Testis (tissue), 3 donors: ENCODE results near the gene EZR. TPM values are rescaled to one million over a fixed set of nuclear protein-coding genes. Genes with fewer than 3 reads are reported as not detected.

Source experiments
- DNase-seq: peaks from one replicate; pipeline ENCODE4 v3.0.0-alpha.2; 2019
- H3K27ac ChIP-seq, 2 donors: fragments of 200-600 bp; sonication (generic); one replicate each; pipeline ENCODE4 v1.5.1; 2019
- H3K27me3 ChIP-seq: fragments of 200-600 bp; sonication (generic); one replicate; pipeline ENCODE4 v1.5.1; 2019
- H3K36me3 ChIP-seq: fragments of 200-600 bp; sonication (generic); one replicate; pipeline ENCODE4 v1.5.1; 2017; ENCODE audit warnings: low read depth; ENCODE audit errors: missing control alignments
- H3K4me1 ChIP-seq: fragments of 200-600 bp; sonication (generic); one replicate; pipeline ENCODE4 v1.5.1; 2019
- H3K4me3 ChIP-seq, 2 donors: fragments of 200-600 bp; sonication (generic); one replicate each; pipeline ENCODE4 v1.5.1; 2017 to 2019
- H3K9me3 ChIP-seq: fragments of 200-600 bp; sonication (generic); one replicate; pipeline ENCODE4 v1.5.1; 2017
- POLR2A ChIP-seq: fragments of 450-650 bp; IDR thresholded peaks from one replicate; pipeline ENCODE4 v1.6.1; 2017; ENCODE audit warnings: antibody characterized with exemption, mild to moderate bottlenecking, moderate library complexity
- WGBS, 2 donors: methylation state at CpG; one replicate each; pipeline ENCODE4 v1.1.5; 2018; 5-methylcytosine and 5-hydroxymethylcytosine counted together
- intact Hi-C: fragments of 100-400 bp; cut with DNase I; formaldehyde crosslinking; loops from one replicate; pipeline ENCODE4 v1.15.1; 2023; ENCODE audit warnings: low total_unique reads
- polyA plus RNA-seq: library from polyadenylated mRNA; stranded (reverse); fragments of 350-450 nt; fragmentation: Illumina TruSeq; extraction: RNeasy Lipid Tissue Mini Kit (QIAGEN cat#74804); gene quantifications from one replicate; pipeline ENCODE4 v1.2.3, GENCODE V29; 2014; ENCODE audit warnings: low read depth, low replicate concordance; ENCODE audit not compliant: insufficient read depth
- total RNA-seq, 2 donors: library from RNA; depleted of rRNA; stranded (reverse); fragments of >200 nt; gene quantifications; one replicate each; pipeline ENCODE4 v1.2.3, GENCODE V29; 2016
- TF ChIP-seq, protein P1 (sequence below), 3 experiments: fragments of 450-650 bp in 2 of 3; fragments of 200-600 bp in 1 of 3; sonication (generic) in 1 of 3; IDR thresholded peaks; one replicate each; pipeline ENCODE4 v1.5.1; 2016 to 2019; ENCODE audit warnings: antibody characterized with exemption in 3 of 3, mild to moderate bottlenecking in 2 of 3, moderate library complexity in 1 of 3

The EZR gene
- total and polyA plus RNA-seq, 3 donors from 2014 or later, result 129 to 199 (median 164) TPM

DNA sequence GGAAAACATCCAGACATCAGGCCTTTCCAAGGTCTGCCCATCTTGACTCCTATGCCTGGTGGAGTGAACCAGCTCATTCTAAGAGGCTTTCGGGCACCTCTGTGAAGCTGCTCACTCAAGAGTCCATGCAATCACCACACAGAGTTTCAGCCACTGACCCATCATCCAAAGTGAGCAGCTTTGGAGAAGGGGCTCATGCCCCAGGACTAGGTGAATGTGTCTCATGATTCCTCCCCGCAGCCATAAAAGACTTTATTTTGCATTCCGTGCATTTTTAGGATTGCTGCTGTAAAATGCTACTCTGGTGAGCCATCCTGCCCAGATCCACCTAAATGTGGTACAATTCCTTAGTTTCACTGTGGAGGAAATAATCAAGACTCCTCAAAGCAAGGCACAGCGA, 44.5 kb upstream of the EZR start:
- H3K27ac ChIP-seq, result no peak overlapping the region

DNA sequence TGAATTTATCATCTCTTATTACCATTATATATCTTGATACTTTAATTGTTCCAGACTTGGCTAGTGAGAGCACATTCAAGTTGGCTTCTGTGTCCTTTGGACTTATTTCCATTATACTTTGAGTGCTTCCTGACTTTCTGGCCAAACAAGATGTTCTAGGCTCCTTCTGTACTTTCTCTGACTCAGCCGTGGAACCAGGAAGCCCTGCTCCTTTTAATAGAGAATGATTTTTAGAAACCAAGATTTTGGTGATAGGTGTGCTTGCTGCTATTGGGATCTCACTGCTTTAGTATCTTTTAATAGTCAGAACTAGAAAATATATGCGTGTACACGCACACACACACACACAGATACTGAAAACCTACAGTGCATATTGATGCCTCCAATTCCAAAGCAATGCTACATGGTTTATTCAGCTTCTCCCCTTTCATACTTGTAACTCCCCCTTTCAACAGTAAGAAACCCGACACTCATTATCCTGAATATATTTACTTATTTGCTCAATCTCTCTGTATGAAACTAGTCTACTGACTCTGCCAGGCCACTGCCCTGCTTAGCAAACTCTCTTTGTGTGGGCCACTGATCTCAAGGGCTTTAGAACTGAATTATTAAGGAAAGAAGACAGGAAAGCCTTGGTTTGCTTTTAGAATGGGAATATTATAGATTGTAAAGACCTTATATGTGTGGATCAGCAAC, 42.7 kb upstream of the EZR start:
- 76 to 84% methylated on average over 4 of the region's 4 CpGs for WGBS, 2 donors
- intact Hi-C loops, result no loop called here
- H3K4me3 ChIP-seq, result no peak overlapping the region

More for the DNA sequence above, 44.5 kb upstream of the EZR start:
- H3K4me1 ChIP-seq, result no peaks in the 10 kb centered on the region
- no peak for DNase-seq
- no peaks in the 10 kb centered on the region for H3K27me3 ChIP-seq
- intact Hi-C loops, result no loop called here
- H3K4me3 ChIP-seq, result no peak overlapping the region
- H3K36me3 ChIP-seq, result no peaks in the 10 kb centered on the region
- TF ChIP-seq, protein P1, sequence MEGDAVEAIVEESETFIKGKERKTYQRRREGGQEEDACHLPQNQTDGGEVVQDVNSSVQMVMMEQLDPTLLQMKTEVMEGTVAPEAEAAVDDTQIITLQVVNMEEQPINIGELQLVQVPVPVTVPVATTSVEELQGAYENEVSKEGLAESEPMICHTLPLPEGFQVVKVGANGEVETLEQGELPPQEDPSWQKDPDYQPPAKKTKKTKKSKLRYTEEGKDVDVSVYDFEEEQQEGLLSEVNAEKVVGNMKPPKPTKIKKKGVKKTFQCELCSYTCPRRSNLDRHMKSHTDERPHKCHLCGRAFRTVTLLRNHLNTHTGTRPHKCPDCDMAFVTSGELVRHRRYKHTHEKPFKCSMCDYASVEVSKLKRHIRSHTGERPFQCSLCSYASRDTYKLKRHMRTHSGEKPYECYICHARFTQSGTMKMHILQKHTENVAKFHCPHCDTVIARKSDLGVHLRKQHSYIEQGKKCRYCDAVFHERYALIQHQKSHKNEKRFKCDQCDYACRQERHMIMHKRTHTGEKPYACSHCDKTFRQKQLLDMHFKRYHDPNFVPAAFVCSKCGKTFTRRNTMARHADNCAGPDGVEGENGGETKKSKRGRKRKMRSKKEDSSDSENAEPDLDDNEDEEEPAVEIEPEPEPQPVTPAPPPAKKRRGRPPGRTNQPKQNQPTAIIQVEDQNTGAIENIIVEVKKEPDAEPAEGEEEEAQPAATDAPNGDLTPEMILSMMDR (IDR thresholded peaks at IDR 0.05), result no peak
- TF ChIP-seq POLR2A, result no peak
- H3K9me3 ChIP-seq, result no peaks in the 10 kb centered on the region
- WGBS, 2 donors, result 74 to 83% methylated on average over 4 of the region's 4 CpGs

GRCh38 chr6:158860279-158860865, 41.2 kb upstream of the EZR start:
- TF ChIP-seq, protein P1 (IDR thresholded peaks at IDR 0.05), result no peak
- TF ChIP-seq POLR2A, result no peak
- 73 to 74% methylated on average over 6 of the region's 6 CpGs for WGBS, 2 donors
- Histone ChIP-seq H3K4me1 (no peaks in the 10 kb centered on the region), H3K4me3 (no peak overlapping the region), H3K36me3 (no peaks in the 10 kb centered on the region), H3K27ac (peak overlapping the region in 1 of 2 donors; percentile 4), H3K9me3 (no peaks in the 10 kb centered on the region), H3K27me3 (no peaks in the 10 kb centered on the region)
- peak; percentile 60 for DNase-seq
- intact Hi-C loops, result no loop called here

More for the DNA sequence above, 42.7 kb upstream of the EZR start:
- no peaks in the 10 kb centered on the region for H3K36me3 ChIP-seq
- no peaks in the 10 kb centered on the region for H3K9me3 ChIP-seq
- H3K4me1 ChIP-seq, result no peaks in the 10 kb centered on the region
- DNase-seq, result no peak
- H3K27me3 ChIP-seq, result no peaks in the 10 kb centered on the region
- no peak for TF ChIP-seq POLR2A
- TF ChIP-seq, protein P1 (IDR thresholded peaks at IDR 0.05), result no peak
- H3K27ac ChIP-seq, result no peak overlapping the region

DNA sequence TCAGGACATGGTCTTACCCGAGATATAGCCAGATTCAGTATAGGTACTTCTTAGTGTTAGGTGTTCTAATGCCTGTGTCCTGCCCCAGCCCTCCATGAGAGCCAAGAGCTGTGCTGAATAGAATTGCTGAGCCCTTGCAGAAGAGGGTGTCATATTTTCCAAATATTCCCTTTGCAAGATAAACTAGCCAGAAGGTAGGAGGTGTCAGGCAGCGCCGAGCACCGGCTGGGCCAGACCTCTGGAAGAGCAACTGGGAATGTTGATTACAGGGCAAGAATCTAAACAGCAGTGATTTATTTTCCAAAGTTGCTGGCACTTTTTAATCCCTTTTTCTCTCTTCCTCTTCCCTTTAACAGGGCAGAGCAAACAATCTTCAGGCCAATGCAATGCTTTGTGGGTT, 37.1 kb upstream of the EZR start:
- Histone ChIP-seq H3K4me3 (no peak overlapping the region), H3K27me3 (no peaks in the 10 kb centered on the region), H3K4me1 (no peaks in the 10 kb centered on the region), H3K9me3 (no peaks in the 10 kb centered on the region), H3K36me3 (no peaks in the 10 kb centered on the region), H3K27ac (no peak overlapping the region)
- DNase-seq, result no peak
- intact Hi-C loops, result no loop called here
- TF ChIP-seq POLR2A, result no peak
- TF ChIP-seq, protein P1 (IDR thresholded peaks at IDR 0.05), result no peak
- 58 to 73% methylated on average over 4 of the region's 4 CpGs for WGBS, 2 donors
